ENCODE data around the gene SOX1.

- TF ChIP-seq CTCF (IDR thresholded peaks at IDR 0.05): no peak
- TF ChIP-seq POLR2A (IDR thresholded peaks at IDR 0.05): no peak
- TF ChIP-seq EP300 (IDR thresholded peaks at IDR 0.05): no peak
These were observed 24.5 kb upstream of the SOX1 start for GRCh38 chr13:112042496-112042895.
